Sigmoid colon (tissue), 4 donors: ENCODE measurements around the gene TMPRSS13.

ENCODE experiments used
- POLR2AphosphoS5 ChIP-seq, 4 donors: sonication (generic); formaldehyde crosslinking; IDR thresholded peaks; one replicate each; pipeline ENCODE4 v1.6.1; 2017; ENCODE audit warnings: antibody characterized with exemption in 4 of 4
- TF ChIP-seq, protein P1 (sequence below), 4 experiments: fragments of 450-650 bp in 3 of 4; fragments of 200-600 bp in 1 of 4; IDR thresholded peaks; one replicate each; pipeline ENCODE4 v1.5.1; 2016 to 2019; ENCODE audit warnings: antibody characterized with exemption in 4 of 4, mild to moderate bottlenecking in 3 of 4, moderate library complexity in 2 of 4

DNA sequence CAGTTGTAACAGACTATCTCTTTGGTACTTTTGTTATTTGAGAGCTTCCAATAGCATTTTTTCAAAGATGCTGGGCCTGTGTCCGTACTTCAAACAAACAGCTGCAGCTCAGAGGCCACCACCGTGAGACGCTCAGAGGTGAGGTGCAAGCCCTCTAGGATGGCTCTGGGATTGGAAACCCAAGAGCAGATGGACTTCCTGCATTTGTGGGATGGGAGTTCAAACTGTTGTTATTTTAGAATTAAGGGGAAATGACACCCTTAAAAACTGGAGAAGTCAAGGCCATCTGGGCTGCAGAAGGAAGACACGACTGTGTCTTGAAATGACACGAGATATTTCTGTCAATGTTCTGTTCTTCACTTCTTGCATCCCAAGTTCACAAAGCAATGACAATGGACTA is 47.8 kb upstream of the TMPRSS13 start:
- TF ChIP-seq, protein P1, sequence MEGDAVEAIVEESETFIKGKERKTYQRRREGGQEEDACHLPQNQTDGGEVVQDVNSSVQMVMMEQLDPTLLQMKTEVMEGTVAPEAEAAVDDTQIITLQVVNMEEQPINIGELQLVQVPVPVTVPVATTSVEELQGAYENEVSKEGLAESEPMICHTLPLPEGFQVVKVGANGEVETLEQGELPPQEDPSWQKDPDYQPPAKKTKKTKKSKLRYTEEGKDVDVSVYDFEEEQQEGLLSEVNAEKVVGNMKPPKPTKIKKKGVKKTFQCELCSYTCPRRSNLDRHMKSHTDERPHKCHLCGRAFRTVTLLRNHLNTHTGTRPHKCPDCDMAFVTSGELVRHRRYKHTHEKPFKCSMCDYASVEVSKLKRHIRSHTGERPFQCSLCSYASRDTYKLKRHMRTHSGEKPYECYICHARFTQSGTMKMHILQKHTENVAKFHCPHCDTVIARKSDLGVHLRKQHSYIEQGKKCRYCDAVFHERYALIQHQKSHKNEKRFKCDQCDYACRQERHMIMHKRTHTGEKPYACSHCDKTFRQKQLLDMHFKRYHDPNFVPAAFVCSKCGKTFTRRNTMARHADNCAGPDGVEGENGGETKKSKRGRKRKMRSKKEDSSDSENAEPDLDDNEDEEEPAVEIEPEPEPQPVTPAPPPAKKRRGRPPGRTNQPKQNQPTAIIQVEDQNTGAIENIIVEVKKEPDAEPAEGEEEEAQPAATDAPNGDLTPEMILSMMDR (IDR thresholded peaks at IDR 0.05), result no peak
- no peak for TF ChIP-seq POLR2AphosphoS5 (IDR thresholded peaks at IDR 0.05)
